Heart left ventricle (tissue), 16 donors: ENCODE measurements around the gene FRMD6. TPM values are rescaled to one million over a fixed set of nuclear protein-coding genes. Genes with fewer than 3 reads are reported as not detected.

Experiments
- ATAC-seq, 4 donors: fragments of 200-7000 bp; cut with Tn5 transposase; one replicate each; pipeline ENCODE4 v1.9.1; 2020 to 2022; ENCODE audit warnings: moderate library complexity in 4 of 4, mild to moderate bottlenecking in 3 of 4, moderate number of reproducible peaks in 1 of 4
- DNase-seq, 5 donors: peaks; one replicate each; pipeline ENCODE4 v3.0.0-alpha.2; 2020
- H3K27ac ChIP-seq, 12 donors: fragments of 200-600 bp; sonication (generic) in 4 of 12; one replicate each; pipeline versions ENCODE4 v1.5.0 to v1.8.0; 2016 to 2022; ENCODE audit warnings: mild to moderate bottlenecking in 2 of 12
- H3K27me3 ChIP-seq, 9 donors: fragments of 200-600 bp; sonication (generic) in 2 of 9; one replicate each; pipeline versions ENCODE4 v1.5.1 to v1.8.0; 2016 to 2022; ENCODE audit warnings: mild to moderate bottlenecking in 3 of 9
- H3K36me3 ChIP-seq, 9 donors: fragments of 200-600 bp; sonication (generic) in 2 of 9; one replicate each; pipeline versions ENCODE4 v1.5.0 to v1.8.0; 2018 to 2022; ENCODE audit warnings: mild to moderate bottlenecking in 2 of 9
- H3K4me1 ChIP-seq, 12 donors: fragments of 200-600 bp; sonication (generic) in 4 of 12; one replicate each; pipeline versions ENCODE4 v1.5.0 to v1.8.0; 2016 to 2022; ENCODE audit warnings: mild to moderate bottlenecking in 3 of 12
- H3K4me3 ChIP-seq, 12 donors: fragments of 200-600 bp; sonication (generic) in 4 of 12; one replicate each; pipeline versions ENCODE4 v1.5.0 to v1.8.0; 2017 to 2022; ENCODE audit warnings: mild to moderate bottlenecking in 9 of 12, moderate library complexity in 4 of 12
- H3K9me3 ChIP-seq, 12 donors: fragments of 200-600 bp; sonication (generic) in 4 of 12; one replicate each; pipeline versions ENCODE4 v1.5.0 to v1.8.0; 2016 to 2022; ENCODE audit warnings: mild to moderate bottlenecking in 1 of 12
- CTCF ChIP-seq, 12 donors: fragments of 200-600 bp; sonication (generic) in 4 of 12; IDR thresholded peaks; one replicate each; pipeline versions ENCODE4 v1.5.0 to v1.8.0; 2018 to 2022; ENCODE audit warnings: antibody characterized with exemption in 12 of 12, mild to moderate bottlenecking in 5 of 12
- POLR2A ChIP-seq, 2 donors: fragments of 450-650 bp; IDR thresholded peaks; one replicate each; pipeline ENCODE4 v1.6.1; 2017; ENCODE audit warnings: antibody characterized with exemption in 2 of 2, mild to moderate bottlenecking in 2 of 2, moderate library complexity in 2 of 2
- WGBS, 4 donors: extraction: QIAGEN DNeasy Blood & Tissue Kit in 2 of 4; methylation state at CpG; one replicate each; pipeline versions ENCODE4 v1.1.5 to v1.1.7; 2013 to 2018; 5-methylcytosine and 5-hydroxymethylcytosine counted together
- intact Hi-C, 10 donors: fragments of 100-400 bp; cut with DNase I; formaldehyde crosslinking; loops; one replicate each; pipeline versions ENCODE4 v1.11.1 to v1.14.2; 2022
- polyA plus RNA-seq, 2 donors: library from polyadenylated mRNA; stranded (reverse); fragments of 200-250 nt; gene quantifications; one replicate each; pipeline ENCODE4 v1.2.3, GENCODE V29; 2013
- total RNA-seq, 9 donors: library from RNA; depleted of rRNA in 2 of 9; stranded (reverse); fragments of >200 nt in 2 of 9; fragmentation: NEBNext Ultra II Directional in 3 of 9; extraction: Animal tissue kit (Norgen Biotek cat#: 25700) in 3 of 9; gene quantifications; one replicate each; pipeline versions ENCODE4 v1.1.0 to v1.2.4, GENCODE V29; 2016 to 2023
- donor health status: ischemic (EF 13 %, LVEDD 7.1; RV severe dilation, severe dysfunction).
- donor health status: healthy with polysubstance abuse.
- donor health status: DM: no; HTN: yes; CAD: no.
- donor health status: DM: no; HTN: no; CAD: no.
- donor health status: ischemic (EF 25% LVEDD 6.9; RV normal size, moderate dysfunction).
- donor health status: ischemic (EF 25% LVEDD 5.7; RV mildly dilated, moderate dysfunction).
- donor health status: healthy.
- donor health status: DM: yes; HTN: yes; CAD: no.
- donor health status: ischemic (EF 35%, LVEDD 5.7; RV mildly dilated, moderate dysfunction).
- donor health status: nonischemic (EF 11% LVEDD 7.7; RV severe dilation, severe dysfunction).
- donor health status: DM: yes; HTN: yes; CAD: no.
- donor health status: PGD.
- donor health status: ischemic (EF 29% LVEDD 5.4; RV normal size, mild dysfunction).
- donor health status: nonischemic (EF 23%, LVEDD 6.1; RV moderate dilation, normal function).

The FRMD6 gene
- total and polyA plus RNA-seq, 11 donors = 1.9 to 23.2 (median 8.9) TPM

GRCh38 chr14:51652168-51653078 is 713 bp downstream of the FRMD6 start:
- Histone ChIP-seq H3K27me3 (peaks cover 0 to 6% (median 0%) of the 10 kb centered on the region in 9 donors), H3K4me1 (peaks cover 0 to 37% (median 13%) of the 10 kb centered on the region in 12 donors), H3K9me3 (no peaks in the 10 kb centered on the region), H3K27ac (peak overlapping the region; percentile 79 to 100 (median 97)), H3K4me3 (peak overlapping the region; percentile 60 to 96 (median 88)), H3K36me3 (no peaks in the 10 kb centered on the region)
- intact Hi-C loops = loop anchor here in 9 of 10 donors (2.0 to 10.0 kb wide), 12 partner anchors 52 to 370 kb away; partner anchors contain the start of gene RTRAF (in 1 of the 9)
- DNase-seq (peak; percentile 39 to 74 (median 44)), ATAC-seq (peak in 3 of 4 donors; percentile 36 to 67 (median 60))
- WGBS, 4 donors = 0 to 1% (median 0%) methylated on average over 21 to 75 of the region's 75 CpGs
- TF ChIP-seq CTCF (IDR thresholded peaks at IDR 0.05) (peak in 4 of 12 donors; percentile 0 to 38 (median 26)), POLR2A (IDR thresholded peaks at IDR 0.05) (no peak)

GRCh38 chr14:51653079-51653774 is 1.5 kb downstream of the FRMD6 start:
- H3K4me1 ChIP-seq = peaks cover 0 to 37% (median 12%) of the 10 kb centered on the region in 12 donors
- peaks cover 0 to 6% (median 0%) of the 10 kb centered on the region in 9 donors for H3K27me3 ChIP-seq
- DNase-seq (peak in 1 of 5 donors; percentile 28), ATAC-seq (peak in 1 of 4 donors; percentile 6)
- 8 to 15% (median 11%) methylated on average over 6 of the region's 6 CpGs for WGBS, 4 donors
- TF ChIP-seq CTCF (IDR thresholded peaks at IDR 0.05) (peak in 9 of 12 donors; percentile 15 to 49 (median 25)), POLR2A (IDR thresholded peaks at IDR 0.05) (no peak)
- H3K9me3 ChIP-seq = no peaks in the 10 kb centered on the region
- peak overlapping the region; percentile 79 to 100 (median 97) for H3K27ac ChIP-seq
- H3K4me3 ChIP-seq = peak overlapping the region; percentile 60 to 96 (median 88)
- no peaks in the 10 kb centered on the region for H3K36me3 ChIP-seq
- intact Hi-C loops = loop anchor here in 9 of 10 donors (2.0 to 10.0 kb wide), 12 partner anchors 52 to 371 kb away; partner anchors contain the start of gene RTRAF (in 1 of the 9)

- 72 to 78% (median 74%) methylated on average over 4 of the region's 4 CpGs for WGBS, 4 donors
- ATAC-seq = no peak
Observed at GRCh38 chr14:51653775-51654532, 2.2 kb downstream of the FRMD6 start.

More at GRCh38 chr14:51653775-51654532, 2.2 kb downstream of the FRMD6 start:
- intact Hi-C loops = loop anchor here in 9 of 10 donors (2.0 to 10.0 kb wide), 12 partner anchors 51 to 372 kb away; partner anchors contain the start of gene RTRAF (in 1 of the 9)
- Histone ChIP-seq H3K36me3 (no peaks in the 10 kb centered on the region), H3K4me3 (peak overlapping the region in 11 of 12 donors; percentile 14 to 96 (median 87)), H3K9me3 (no peaks in the 10 kb centered on the region), H3K27ac (peak overlapping the region; percentile 31 to 100 (median 96)), H3K4me1 (peaks cover 0 to 38% (median 12%) of the 10 kb centered on the region in 12 donors), H3K27me3 (peaks cover 0 to 6% (median 0%) of the 10 kb centered on the region in 9 donors)
- TF ChIP-seq POLR2A (IDR thresholded peaks at IDR 0.05) (no peak), CTCF (IDR thresholded peaks at IDR 0.05) (no peak)
- DNase-seq = no peak
